Measurements from ENCODE around the gene MYO5B. TPM values are rescaled to one million over a fixed set of nuclear protein-coding genes. Genes with fewer than 3 reads are reported as not detected.

Gene MYO5B
- total and polyA plus RNA-seq, 9 of the 15 experiments (the other 6 are each of a cell fraction or from before 2014, with no cell fraction given) = 0.07 to 0.42 (median 0.28) TPM

DNA sequence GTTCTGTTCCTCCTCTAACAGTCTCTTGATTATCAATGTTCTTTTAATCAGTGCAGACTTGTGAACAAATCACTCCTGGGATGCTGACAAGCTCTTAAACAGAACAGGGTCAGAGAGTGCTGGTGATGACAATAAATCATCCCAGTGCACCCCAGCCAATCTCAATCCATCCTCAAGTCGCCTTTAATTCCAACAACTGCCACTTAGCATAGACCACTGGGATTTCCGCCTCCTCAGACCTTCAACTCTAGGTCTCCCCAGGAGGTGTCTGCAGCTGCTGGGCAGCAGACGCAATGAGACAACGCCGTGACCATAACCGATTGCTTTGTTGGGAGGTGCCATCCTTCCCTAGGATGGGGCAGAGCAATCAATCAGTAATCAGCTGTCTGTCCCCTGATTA lies 197.4 kb downstream of the MYO5B start:
- Histone ChIP-seq H2AFZ (ENCODE audit: low read depth, low read length) (no peak overlapping the region), H3K27me3 (ENCODE audit: control insufficient read depth in 2 of 2, insufficient read depth in 2 of 2, low read length in 2 of 2) (peaks cover 0 to 11% of the 10 kb centered on the region in 2 experiments; a peak in 4 of 5 replicates), H3K4me3 (no peak overlapping the region), H4K20me1 (replicated peaks; ENCODE audit: control insufficient read depth, insufficient read depth, low read length) (no peaks in the 10 kb centered on the region), H3K79me2 (ENCODE audit: control insufficient read depth, insufficient read depth, low read length) (no peaks in the 10 kb centered on the region), H3K9me3 (replicated peaks; ENCODE audit: control insufficient read depth, insufficient read depth, low read depth, low read length) (no peaks in the 10 kb centered on the region), H3K4me1 (replicated peaks in 1 of 2; ENCODE audit: control insufficient read depth in 2 of 2, insufficient read depth in 2 of 2, low read length in 2 of 2) (no peaks in the 10 kb centered on the region), H3K4me2 (ENCODE audit: insufficient read depth, low read length) (no peak overlapping the region), H3K9me1 (ENCODE audit: control insufficient read depth, insufficient read depth, low read length) (no peaks in the 10 kb centered on the region), H3K27ac (ENCODE audit: extremely low read depth, low read depth, low read length) (no peak overlapping the region), H3K9ac (ENCODE audit: insufficient read depth in 1 of 2, low read depth in 2 of 2, low read length in 2 of 2) (no peak overlapping the region), H3K36me3 (ENCODE audit: control insufficient read depth, insufficient read depth, low read length) (no peaks in the 10 kb centered on the region)
- ATAC-seq (no peak), DNase-seq (ENCODE audit: extremely low read depth in 1 of 4, low spot score in 3 of 4) (no peak), FAIRE-seq (no peak)
- intact Hi-C loops (cut with micrococcal nuclease) (no loop called here), in situ Hi-C loops (cut with MboI) (no loop called here)
- no TSS peak for BruUV-seq (replicated peaks)
- 8% methylated on average over 4 of the region's 6 CpGs for WGBS (ENCODE audit: insufficient coverage, low coverage, missing lambda C conversion rate)
- TF ChIP-seq, protein P1, sequence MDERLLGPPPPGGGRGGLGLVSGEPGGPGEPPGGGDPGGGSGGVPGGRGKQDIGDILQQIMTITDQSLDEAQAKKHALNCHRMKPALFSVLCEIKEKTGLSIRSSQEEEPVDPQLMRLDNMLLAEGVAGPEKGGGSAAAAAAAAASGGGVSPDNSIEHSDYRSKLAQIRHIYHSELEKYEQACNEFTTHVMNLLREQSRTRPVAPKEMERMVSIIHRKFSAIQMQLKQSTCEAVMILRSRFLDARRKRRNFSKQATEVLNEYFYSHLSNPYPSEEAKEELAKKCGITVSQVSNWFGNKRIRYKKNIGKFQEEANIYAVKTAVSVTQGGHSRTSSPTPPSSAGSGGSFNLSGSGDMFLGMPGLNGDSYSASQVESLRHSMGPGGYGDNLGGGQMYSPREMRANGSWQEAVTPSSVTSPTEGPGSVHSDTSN (CRISPR knock-in tag; IDR thresholded peaks at IDR 0.05; ENCODE audit: low read depth) = no peak
- TF ChIP-seq, protein P1 (tag; conservative IDR thresholded peaks at IDR 0.05; ENCODE audit: low read depth) = no peak
- no peak for TF ChIP-seq DNMT1 (IDR thresholded peaks at IDR 0.05)
- TF ChIP-seq RFX5 (IDR thresholded peaks at IDR 0.05; ENCODE audit: low read depth, low read length) = no peak
- TF ChIP-seq ZNF121 (CRISPR knock-in tag; conservative IDR thresholded peaks at IDR 0.05) = no peak
- TF ChIP-seq LCOR (CRISPR knock-in tag; IDR thresholded peaks at IDR 0.05) = no peak
- TF ChIP-seq YBX1 (IDR thresholded peaks at IDR 0.05) = no peak
- no peak for TF ChIP-seq KLF13 (tag; IDR thresholded peaks at IDR 0.05; ENCODE audit: borderline replicate concordance, low read depth)
- POLR2A ChIA-PET = no interaction called here
- CTCF ChIA-PET (ENCODE audit: low intra/inter-chr PET ratio) = no interaction called here
